Measurements from ENCODE around the gene AIG1.
A peak's percentile ranks its signal among the peaks of the same experiment; 100 is the strongest.
"Not testable (repeated sequence)": the region's sequence is repeated elsewhere in the genome, so short reads cannot be mapped to it uniquely, and the experiment has no call there.

The AIG1 gene

DNA sequence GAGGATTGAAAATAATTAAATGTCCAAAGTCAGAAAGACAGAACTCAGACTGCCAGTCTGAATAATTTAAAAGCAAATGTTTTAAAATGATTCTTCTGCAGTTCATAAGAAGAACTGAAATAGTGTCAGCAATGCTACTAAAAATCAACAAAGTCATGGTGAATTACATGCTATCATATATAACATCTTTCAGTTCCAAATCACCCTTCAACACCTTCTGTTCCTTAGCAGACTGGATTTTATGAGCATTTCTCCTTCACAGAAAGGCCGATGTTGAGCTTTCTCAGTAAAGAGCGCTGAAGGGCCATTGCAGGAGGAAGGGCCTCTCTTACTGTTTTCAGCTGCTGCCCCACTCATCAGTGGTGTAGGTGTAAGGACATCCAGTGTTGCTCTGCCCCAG lies 63.3 kb downstream of the AIG1 start:
- Mint-ChIP-seq H3K27ac (no peak overlapping the region), H3K9me3 (peaks cover 2% of the 10 kb centered on the region), H3K4me3 (no peak overlapping the region), H3K36me3 (no peaks in the 10 kb centered on the region), H3K4me1 (peaks cover 7% of the 10 kb centered on the region)
- ATAC-seq (no peak), DNase-seq (ENCODE audit: low spot score in 2 of 2) (no peak)

DNA sequence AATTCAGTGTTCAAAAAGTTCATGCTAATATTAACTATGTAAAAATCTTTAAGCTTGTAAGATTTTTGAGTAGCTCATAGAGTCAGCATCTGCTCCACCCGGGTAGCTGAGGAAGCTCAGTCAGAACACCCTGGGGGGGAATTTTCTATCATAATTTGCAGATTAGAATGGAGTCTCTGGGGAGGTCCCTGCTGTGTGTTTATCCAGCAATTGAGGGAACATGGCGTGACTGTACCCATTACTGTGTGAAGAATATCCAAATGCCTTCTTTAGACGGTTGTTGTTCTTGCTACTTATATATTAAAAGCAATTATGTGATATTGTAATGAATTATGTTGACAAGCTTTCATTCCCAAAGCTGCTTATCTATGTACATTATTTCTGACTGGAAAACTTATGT lies 64.8 kb downstream of the AIG1 start:
- peaks cover 7% of the 10 kb centered on the region for H3K4me1 Mint-ChIP-seq
- DNase-seq (ENCODE audit: low spot score in 2 of 2) (no peak), ATAC-seq (no peak)
- no peak overlapping the region for H3K4me3 Mint-ChIP-seq
- peaks cover 3% of the 10 kb centered on the region for H3K9me3 Mint-ChIP-seq
- H3K36me3 Mint-ChIP-seq = no peaks in the 10 kb centered on the region
- no peak overlapping the region for H3K27ac Mint-ChIP-seq

DNA sequence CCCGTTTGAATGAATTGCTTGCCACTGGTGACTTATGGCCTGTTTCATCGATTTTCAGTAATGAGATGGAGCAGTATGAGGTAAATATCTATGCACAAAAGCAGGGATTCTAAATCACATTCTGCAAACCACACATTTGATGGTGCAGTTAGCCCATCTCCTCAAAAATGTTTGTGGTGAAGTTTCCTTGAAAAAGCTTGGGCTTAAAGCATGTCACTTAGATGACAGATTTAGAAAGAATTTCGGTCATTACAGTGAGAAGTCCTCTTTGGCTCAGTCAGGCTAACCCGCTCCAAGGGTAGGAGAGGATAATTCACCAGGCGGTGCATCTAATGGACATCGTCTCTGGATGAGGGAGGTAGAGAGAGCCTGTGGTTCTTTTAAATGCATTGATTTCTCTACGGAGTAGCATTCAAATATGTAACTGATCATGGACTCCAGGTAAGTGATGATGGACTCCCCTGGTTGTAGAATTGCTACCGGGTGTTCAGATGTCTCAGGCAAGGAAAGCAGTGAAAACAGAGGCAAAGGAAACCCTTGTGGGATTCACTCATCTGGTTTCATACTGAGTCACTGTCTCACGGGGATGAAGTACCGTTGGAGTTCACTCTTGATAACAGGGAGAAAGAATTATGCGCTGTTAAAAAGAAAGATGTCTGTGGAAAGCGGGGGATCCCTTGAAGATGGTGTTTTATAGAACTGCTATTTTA lies 65.3 kb downstream of the AIG1 start:
- Mint-ChIP-seq H3K4me3 (no peak overlapping the region), H3K27ac (no peak overlapping the region)
- peak; percentile 63 for ATAC-seq

DNA sequence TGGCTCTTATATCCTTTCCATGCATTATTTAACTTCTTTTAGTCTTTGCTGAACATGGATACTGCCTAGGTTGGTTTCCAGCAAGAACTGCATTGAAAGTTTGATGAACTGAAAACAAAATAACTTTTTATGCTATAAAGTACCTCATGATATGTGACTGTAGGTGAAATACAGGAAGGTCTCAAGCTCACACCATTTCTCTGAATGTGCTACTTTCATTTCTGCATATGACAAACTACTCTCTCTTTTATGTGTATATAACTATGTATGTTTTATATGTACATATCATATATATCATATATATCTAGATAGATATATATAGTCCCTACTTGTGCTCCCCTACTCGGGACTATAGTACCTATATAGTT lies 65.9 kb downstream of the AIG1 start:
- Mint-ChIP-seq H3K27ac (no peak overlapping the region), H3K36me3 (no peaks in the 10 kb centered on the region), H3K9me3 (peaks cover 10% of the 10 kb centered on the region), H3K4me3 (no peak overlapping the region), H3K4me1 (peaks cover 7% of the 10 kb centered on the region)
- ATAC-seq (peak; percentile 57), DNase-seq (ENCODE audit: low spot score in 2 of 2) (no peak)

More for the DNA sequence above, 65.3 kb downstream of the AIG1 start:
- H3K9me3 Mint-ChIP-seq = peaks cover 8% of the 10 kb centered on the region
- no peak for DNase-seq (ENCODE audit: low spot score in 2 of 2)
- no peaks in the 10 kb centered on the region for H3K36me3 Mint-ChIP-seq
- H3K4me1 Mint-ChIP-seq = peaks cover 7% of the 10 kb centered on the region

DNA sequence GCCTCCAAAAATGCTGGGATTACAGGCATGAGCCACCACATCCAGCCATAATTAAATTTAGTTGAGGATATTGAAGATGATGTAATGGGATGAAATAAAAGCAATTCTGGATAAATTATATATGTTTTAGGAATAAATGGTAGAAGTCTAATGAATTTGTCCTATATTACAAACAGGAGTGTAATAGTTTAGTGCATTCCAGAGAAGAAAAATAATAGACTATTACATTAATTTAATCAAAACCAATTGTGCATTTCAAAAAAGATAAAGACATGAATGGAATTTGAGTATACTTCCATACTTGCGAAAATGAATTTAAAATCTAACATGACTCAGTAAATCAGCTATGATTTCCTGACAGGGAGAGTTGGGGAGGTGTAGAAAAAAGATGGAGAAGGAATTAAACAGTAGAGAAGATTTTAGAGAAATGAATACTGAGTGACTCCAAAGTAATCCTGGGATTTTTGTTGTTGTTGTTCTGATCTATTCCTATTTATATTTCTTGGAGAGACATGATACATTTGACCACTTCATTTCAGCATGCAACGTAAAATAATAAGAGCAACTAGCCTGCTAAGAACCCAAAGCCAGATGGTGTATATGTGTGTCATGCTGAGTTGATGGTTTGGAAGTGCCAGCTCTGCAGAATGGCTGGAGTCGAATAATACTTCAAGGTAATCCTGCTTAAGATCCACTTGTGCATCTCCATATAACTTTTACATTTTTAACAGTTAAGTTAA lies 67.4 kb downstream of the AIG1 start:
- peaks cover 7% of the 10 kb centered on the region for H3K4me1 Mint-ChIP-seq
- H3K27ac Mint-ChIP-seq = no peak overlapping the region
- ATAC-seq (no peak), DNase-seq (ENCODE audit: low spot score in 2 of 2) (no peak)
- no peak overlapping the region for H3K4me3 Mint-ChIP-seq
- peaks cover 13% of the 10 kb centered on the region for H3K9me3 Mint-ChIP-seq
- H3K36me3 Mint-ChIP-seq = no peaks in the 10 kb centered on the region

DNA sequence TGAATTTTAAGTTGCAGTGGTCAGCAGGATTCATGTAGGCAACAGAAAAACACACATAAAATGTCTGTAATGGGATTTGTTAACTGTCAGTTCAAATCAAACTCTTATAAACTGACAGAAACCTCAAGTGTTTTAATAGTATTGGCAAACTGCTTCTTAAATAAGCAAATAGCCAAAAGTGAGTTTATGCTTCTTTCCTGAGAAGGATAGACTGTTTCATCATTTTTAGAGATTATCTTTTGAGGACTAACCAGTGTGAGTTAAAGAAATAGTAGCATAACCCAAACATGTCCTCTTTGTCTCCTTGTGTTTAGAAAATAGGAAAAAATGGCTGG lies 68.0 kb downstream of the AIG1 start:
- peaks cover 13% of the 10 kb centered on the region for H3K9me3 Mint-ChIP-seq
- no peak overlapping the region for H3K27ac Mint-ChIP-seq
- no peaks in the 10 kb centered on the region for H3K36me3 Mint-ChIP-seq
- DNase-seq (ENCODE audit: low spot score in 2 of 2) (no peak), ATAC-seq (no peak)
- H3K4me1 Mint-ChIP-seq = peaks cover 7% of the 10 kb centered on the region
- no peak overlapping the region for H3K4me3 Mint-ChIP-seq

DNA sequence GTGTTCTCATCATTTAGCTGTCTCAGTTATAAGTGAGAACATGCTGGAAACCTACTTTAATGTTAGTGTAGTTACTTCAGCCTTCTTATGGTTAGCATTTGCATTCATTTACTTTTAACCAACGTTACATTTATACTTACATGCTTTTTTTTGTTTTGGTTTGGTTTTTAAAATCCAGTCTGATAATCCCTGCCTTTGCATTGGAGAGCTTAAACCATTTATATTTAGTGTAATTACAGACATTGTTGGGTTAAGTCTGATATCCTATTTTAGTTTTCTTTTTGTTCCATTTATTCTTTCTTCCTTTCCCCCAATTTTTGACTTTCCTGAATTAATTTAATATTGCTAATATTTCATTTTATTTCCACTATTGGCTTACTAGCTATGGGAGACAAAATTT lies 70.2 kb downstream of the AIG1 start:
- peaks cover 6% of the 10 kb centered on the region for H3K4me1 Mint-ChIP-seq
- no peak overlapping the region for H3K4me3 Mint-ChIP-seq
- ATAC-seq (no peak), DNase-seq (ENCODE audit: low spot score in 2 of 2) (no peak)
- peaks cover 13% of the 10 kb centered on the region for H3K9me3 Mint-ChIP-seq
- H3K27ac Mint-ChIP-seq = no peak overlapping the region
- no peaks in the 10 kb centered on the region for H3K36me3 Mint-ChIP-seq

DNA sequence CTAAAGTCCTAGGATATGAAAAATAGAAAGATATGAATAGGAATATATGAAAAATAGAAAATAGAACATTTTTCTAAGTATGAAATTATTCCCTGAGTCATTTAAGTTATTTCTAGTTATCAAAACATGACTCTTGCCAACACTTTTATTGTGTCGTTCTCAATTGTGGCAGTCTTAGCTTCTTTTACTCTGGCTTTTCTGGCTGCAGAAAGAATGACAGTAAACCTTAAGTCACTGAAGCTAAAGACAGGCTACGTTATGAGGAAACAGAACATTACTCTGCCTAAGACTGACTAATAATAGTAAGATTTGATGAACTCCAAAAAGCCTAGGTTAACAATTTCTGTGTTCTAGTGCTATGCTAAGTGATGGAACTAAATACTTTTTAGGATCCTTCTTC lies 74.6 kb downstream of the AIG1 start:
- Mint-ChIP-seq H3K4me3 (no peak overlapping the region), H3K27ac (no peak overlapping the region)

DNA sequence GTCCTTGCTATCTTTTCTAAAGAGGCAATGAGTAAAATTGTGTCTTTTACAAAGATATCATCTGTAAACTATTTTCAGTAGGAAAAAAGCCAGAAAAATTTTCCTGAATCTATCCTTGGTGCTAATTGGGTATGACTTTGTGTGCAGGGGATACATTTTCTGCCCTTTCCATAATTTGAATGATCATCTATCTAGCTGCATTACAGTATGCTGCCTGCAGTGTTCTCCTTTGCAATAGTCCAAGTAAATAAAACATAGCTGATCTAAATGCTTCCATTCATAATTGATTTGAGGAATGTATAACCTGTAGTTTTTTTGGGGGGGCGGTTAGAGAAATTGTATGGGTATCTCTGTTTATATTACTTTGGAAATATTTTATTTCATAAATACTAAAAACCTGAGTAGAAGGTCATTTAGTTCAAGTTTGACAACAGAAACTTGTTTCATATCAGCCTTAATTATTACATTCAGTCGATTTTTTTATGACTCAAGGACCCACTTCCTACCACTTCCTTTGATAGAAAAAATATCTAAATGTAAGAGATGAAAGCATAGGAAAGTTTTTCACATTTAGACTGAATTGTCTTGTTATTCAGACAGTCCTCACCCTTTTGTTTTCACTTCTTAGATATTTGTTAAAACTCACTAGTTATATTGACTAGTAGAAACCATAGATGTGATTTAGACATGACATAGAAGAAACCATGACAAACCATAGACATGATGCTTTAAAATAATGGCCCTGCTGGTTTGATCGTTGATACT lies 75.3 kb downstream of the AIG1 start:
- Mint-ChIP-seq H3K36me3 (peaks cover 7% of the 10 kb centered on the region), H3K9me3 (peaks cover 16% of the 10 kb centered on the region), H3K27ac (no peak overlapping the region), H3K4me3 (no peak overlapping the region), H3K4me1 (peaks cover 21% of the 10 kb centered on the region)
- ATAC-seq (peak; percentile 50), DNase-seq (ENCODE audit: low spot score in 2 of 2) (no peak)

More for the DNA sequence above, 74.6 kb downstream of the AIG1 start:
- DNase-seq (ENCODE audit: low spot score in 2 of 2) (no peak), ATAC-seq (no peak)
- Mint-ChIP-seq H3K9me3 (peaks cover 20% of the 10 kb centered on the region), H3K36me3 (peaks cover 7% of the 10 kb centered on the region), H3K4me1 (peaks cover 21% of the 10 kb centered on the region)

DNA sequence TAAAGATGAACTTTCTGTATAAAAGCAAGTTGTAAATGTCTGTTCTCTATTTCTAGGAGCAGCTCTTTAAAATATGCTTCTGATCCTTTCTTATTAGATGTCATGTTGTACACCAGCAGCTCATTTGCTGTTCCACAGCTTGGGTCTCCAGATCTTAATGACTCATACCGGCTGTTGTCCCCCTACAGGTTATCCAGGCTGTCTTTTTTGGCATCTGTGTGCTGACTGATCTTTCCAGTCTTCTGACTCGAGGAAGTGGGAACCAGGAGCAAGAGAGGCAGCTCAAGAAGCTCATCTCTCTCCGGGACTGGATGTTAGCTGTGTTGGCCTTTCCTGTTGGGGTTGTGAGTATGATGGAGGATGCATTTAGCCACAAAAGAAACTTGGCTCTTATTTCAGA lies 76.0 kb downstream of the AIG1 start:
- Mint-ChIP-seq H3K9me3 (peaks cover 12% of the 10 kb centered on the region), H3K4me1 (peaks cover 21% of the 10 kb centered on the region), H3K27ac (no peak overlapping the region), H3K36me3 (peaks cover 7% of the 10 kb centered on the region), H3K4me3 (no peak overlapping the region)
- no peak for DNase-seq (ENCODE audit: low spot score in 2 of 2)
- ATAC-seq = no peak

DNA sequence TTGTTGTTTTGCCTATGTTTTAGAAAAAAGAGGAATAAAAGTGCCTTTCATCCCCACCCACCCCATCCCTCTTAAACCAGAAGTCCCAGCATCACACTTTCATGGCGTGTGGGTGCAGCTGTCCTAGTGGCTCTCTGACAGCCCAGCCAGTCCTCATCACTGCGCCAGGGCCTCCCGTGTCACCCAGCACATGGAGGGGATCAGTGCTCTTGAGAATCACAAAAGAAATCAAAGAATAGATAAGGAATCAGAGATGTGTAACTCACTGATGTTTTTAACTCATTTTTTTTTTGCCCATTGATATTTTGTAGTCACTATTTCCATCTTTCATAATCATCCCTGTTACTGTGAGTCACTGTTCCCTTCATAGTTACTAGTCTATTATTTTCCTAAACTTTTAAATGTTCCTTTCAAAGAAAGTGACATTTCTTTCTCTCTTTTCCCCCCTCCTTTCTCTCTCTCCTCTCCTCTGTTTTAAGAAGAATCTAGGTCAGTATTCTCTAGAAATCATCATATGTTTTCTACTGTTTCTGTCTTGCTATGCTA lies 78.6 kb downstream of the AIG1 start:
- no peak for DNase-seq (ENCODE audit: low spot score in 2 of 2)
- no peak overlapping the region for H3K4me3 Mint-ChIP-seq
- H3K9me3 Mint-ChIP-seq = peaks cover 9% of the 10 kb centered on the region
- H3K4me1 Mint-ChIP-seq = peaks cover 21% of the 10 kb centered on the region
- H3K27ac Mint-ChIP-seq = peak overlapping the region; percentile 76
- H3K36me3 Mint-ChIP-seq = peaks cover 7% of the 10 kb centered on the region
- peak; percentile 52 for ATAC-seq

DNA sequence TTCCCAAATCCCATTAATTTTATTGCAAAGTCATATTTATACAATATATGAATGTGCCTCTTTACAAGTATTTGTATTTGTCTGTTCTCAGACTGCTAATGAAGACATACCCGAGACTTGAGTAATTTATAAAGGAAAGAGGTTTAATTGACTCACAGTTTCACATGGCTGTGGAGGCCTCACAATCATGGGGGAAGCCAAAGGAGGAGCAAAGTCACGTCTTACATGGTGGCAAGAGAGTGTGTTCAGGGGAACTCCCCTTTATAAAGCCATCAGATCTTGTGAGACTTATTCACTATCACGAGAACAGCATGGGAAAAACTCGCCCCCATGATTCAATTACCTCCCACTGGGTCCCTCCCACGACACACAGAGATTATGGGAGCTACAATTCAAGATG lies 79.2 kb downstream of the AIG1 start:
- H3K36me3 Mint-ChIP-seq; DNase-seq (ENCODE audit: low spot score in 2 of 2); H3K4me3 Mint-ChIP-seq; H3K9me3 Mint-ChIP-seq: not testable (repeated sequence)
- peak; percentile 80 for ATAC-seq
- Mint-ChIP-seq H3K4me1 (peaks cover 21% of the 10 kb centered on the region), H3K27ac (peak overlapping the region; percentile 76)

DNA sequence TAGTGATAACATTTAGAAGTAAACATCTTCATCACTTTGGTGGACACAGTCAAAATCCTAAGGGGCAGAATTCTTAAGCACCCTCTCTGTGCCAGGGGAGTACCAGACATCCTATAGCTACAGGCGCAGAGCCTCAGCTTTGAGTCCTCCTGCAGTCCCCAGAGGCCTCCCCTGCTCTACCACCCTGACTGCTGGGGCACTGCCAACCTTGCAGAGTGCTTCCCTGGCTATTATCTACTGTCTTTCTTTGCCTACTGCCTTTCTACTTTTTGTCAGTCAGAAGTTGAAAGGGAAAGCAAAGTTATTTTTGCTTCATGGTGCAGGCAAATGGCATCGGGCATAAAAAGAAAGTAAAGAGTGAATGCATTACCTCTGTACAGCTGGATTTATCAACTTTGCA lies 80.1 kb downstream of the AIG1 start:
- Mint-ChIP-seq H3K4me1 (peaks cover 21% of the 10 kb centered on the region), H3K4me3 (no peak overlapping the region), H3K27ac (peak overlapping the region; percentile 76), H3K9me3 (peaks cover 9% of the 10 kb centered on the region), H3K36me3 (peaks cover 7% of the 10 kb centered on the region)
- ATAC-seq = no peak
- no peak for DNase-seq (ENCODE audit: low spot score in 2 of 2)

DNA sequence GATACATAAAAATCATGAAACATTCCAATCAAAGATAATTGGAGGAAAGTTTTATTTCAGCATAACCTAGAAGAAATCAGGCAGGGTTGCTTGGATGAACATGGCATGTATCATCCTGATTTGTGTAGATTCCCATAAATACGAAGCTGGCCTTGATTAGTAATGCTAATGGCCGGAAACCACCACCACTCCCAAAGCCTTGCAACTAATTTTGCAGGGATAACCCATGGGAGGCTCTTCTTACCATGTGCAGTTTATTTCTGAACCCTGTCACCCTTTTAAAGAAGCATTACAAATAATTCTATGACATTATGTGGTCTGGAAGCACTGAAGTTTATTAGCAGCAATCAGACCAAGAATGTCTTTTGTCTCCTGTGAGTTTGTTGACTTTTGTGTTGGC lies 80.8 kb downstream of the AIG1 start:
- H3K36me3 Mint-ChIP-seq = peaks cover 7% of the 10 kb centered on the region
- no peak for ATAC-seq
- H3K4me3 Mint-ChIP-seq = no peak overlapping the region
- DNase-seq (ENCODE audit: low spot score in 2 of 2) = no peak
- H3K27ac Mint-ChIP-seq = no peak overlapping the region
- H3K9me3 Mint-ChIP-seq = peaks cover 9% of the 10 kb centered on the region
- peaks cover 23% of the 10 kb centered on the region for H3K4me1 Mint-ChIP-seq

DNA sequence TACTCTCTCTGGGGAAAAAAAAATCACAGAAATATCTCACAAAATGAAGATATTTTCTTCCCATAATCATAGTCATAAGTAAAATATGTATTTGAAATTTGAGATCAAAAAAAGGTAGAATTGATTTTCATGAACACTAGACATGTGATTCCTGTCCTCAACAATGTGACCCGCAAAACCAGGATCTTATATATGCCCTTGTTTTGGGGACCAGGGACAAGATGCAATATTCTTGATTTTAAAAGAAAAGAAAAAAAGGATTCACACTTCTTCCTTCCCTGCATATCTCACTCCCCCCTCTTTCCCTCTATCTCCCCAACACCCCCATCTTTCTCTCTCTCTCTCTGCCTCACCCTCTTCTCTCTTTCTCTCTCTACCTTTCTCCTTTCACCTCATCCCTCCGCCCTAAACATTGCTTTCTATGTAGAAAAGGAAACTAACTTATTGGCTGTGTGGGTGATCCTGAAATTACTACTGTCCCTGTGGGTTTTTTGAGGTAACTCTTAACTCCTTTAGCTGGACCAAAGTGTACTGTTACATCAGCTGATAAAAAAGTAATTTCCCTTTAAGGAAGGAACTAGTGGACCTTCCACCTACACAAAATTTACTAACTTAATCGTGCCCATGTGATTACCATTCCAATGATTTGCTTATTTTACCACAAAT lies 85.6 kb downstream of the AIG1 start:
- DNase-seq (ENCODE audit: low spot score in 2 of 2) = no peak
- no peaks in the 10 kb centered on the region for H3K9me3 Mint-ChIP-seq
- H3K4me1 Mint-ChIP-seq = peaks cover 6% of the 10 kb centered on the region
- no peak overlapping the region for H3K4me3 Mint-ChIP-seq
- H3K36me3 Mint-ChIP-seq = no peaks in the 10 kb centered on the region
- peak; percentile 52 for ATAC-seq
- H3K27ac Mint-ChIP-seq = no peak overlapping the region

Measured in stimulated activated effector memory CD8-positive, alpha-beta T cell treated with anti-CD3 and anti-CD28 coated beads, Interleukin-12 subunit alpha, Interleukin-12 subunit beta, amount 100 ng/mL, for 72 hours (primary cell).